MM.1S (cell line): ENCODE results near the gene ZBTB49.

Experiments used
- CTCF ChIP-seq: fragments of 300-600 bp; sonication (generic); IDR thresholded peaks from 2 replicates; pipeline ENCODE4 v1.5.1; 2016; ENCODE audit warnings: antibody characterized with exemption, low read length, mixed read lengths
- EZH2 ChIP-seq: fragments of 300-600 bp; sonication (generic); optimal IDR thresholded peaks from 2 replicates; pipeline ENCODE3; 2017; ENCODE audit warnings: low read depth, mild to moderate bottlenecking, antibody characterized with exemption, low read length, mixed read lengths

- TF ChIP-seq CTCF (no peak), EZH2 (no peak)
Measured at GRCh38 chr4:4333265-4333706, 43.2 kb downstream of the ZBTB49 start.
